Measurements from ENCODE around the gene PHKA2.

Gene PHKA2

DNA sequence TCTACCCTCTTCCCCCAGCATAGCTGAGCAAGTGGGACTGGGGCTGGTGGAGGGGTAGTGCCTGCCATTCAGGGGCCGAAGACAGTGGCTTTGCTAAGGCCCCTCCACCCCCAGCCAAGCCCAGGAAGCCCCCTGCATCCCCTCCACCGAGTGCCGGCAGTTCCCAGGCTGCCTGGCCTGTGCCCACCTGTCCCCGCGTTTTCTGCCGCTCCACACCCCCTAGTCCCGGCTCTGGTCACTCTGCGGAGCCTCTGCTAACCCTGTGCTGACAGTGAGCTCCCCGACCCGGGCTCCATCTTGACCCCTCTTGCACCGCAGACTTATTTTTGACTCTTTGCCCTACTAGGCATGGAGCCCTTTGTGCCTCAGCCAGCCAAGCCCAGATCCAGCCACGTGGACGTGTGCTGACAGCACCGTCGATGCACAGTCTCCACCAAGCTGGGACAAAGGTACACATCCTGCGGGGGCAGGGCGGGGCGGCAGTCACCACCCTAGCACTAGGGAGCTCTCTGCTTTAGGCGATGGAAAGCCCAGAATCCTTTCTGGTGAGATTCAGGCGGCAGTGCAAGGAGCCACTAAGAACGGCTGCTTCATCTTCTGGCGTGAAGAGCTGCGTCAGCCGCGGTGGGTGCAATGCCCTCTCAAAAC, 96.6 kb downstream of the PHKA2 start:
- DNase-seq: no peak

DNA sequence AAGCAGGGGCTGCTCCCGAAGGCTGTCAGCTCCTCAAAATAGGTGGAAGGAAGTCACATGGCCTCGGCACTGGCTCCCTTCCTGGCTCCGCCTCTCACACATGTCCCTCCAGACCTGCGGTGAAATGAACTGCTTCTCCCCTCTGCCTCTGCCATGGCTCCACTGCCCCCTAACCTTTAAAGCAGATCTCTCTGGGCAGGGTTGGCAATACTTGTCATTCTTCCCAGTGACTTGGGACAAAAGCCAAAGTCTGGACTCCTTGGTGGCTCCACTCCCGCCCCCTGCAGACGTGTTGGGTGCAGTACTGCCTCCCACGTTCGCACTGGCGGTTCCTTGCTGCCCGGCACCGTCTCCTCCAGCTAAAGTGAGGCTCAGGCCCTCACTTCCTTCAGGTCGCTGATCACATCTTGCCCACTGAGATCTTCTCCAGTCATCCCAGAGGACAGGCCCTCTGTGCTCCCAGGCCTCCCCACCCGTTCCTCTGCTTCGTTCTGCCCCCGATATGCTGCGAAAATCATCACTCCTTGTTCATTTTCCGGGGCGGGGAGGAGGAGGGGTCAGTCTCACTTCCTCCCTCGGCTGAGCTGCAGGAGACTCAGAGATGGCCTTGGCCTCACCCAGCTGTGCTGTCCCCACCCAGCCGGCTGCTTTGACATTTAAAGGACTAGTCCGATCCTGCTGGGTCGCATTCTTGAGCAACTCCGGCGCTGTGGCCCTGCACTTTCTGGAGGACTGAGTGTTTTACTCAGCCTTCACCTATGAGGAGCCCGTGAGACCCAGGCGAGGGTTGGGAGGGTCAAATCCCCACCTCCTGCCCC, 97.4 kb downstream of the PHKA2 start:
- no peak for DNase-seq

DNA sequence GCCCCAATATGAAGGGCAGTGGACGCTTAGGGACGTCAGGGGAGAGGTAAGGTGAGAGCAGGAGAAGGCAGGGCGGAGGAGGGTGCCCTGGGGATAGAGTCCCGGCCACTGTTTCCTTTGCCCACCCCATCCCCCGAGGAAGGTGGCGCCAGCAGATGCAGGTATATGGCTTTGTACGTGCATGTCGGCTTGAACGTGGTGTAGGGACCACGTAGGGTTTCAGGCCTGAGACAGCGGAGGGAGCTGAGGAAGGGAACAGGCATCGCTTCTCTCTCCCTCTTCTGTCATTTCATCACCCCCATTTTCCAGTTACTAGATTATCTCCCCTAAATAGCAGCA, 97.9 kb downstream of the PHKA2 start:
- DNase-seq: no peak

GRCh38 chrX:18885328-18886004, 98.4 kb downstream of the PHKA2 start:
- DNase-seq: no peak

DNA sequence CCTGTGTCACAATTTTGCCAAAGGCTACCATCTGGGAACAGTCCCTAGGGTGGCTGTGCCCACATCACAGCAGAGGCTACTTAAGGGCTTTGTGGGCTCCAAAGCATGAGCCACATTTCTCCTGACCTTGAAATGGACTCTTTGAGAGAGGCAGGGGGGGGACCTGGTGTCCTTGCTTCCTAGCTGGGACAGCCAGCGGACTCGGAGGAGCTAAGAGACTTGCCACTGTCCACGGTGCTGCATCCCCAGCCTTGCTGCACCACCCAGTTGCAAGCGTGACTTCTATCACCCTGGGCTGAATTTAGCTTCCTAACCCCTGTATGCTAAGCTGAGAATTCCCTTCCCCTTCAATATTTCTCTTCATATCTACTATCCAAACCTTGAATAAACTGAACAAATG, 99.0 kb downstream of the PHKA2 start:
- DNase-seq: no peak

DNA sequence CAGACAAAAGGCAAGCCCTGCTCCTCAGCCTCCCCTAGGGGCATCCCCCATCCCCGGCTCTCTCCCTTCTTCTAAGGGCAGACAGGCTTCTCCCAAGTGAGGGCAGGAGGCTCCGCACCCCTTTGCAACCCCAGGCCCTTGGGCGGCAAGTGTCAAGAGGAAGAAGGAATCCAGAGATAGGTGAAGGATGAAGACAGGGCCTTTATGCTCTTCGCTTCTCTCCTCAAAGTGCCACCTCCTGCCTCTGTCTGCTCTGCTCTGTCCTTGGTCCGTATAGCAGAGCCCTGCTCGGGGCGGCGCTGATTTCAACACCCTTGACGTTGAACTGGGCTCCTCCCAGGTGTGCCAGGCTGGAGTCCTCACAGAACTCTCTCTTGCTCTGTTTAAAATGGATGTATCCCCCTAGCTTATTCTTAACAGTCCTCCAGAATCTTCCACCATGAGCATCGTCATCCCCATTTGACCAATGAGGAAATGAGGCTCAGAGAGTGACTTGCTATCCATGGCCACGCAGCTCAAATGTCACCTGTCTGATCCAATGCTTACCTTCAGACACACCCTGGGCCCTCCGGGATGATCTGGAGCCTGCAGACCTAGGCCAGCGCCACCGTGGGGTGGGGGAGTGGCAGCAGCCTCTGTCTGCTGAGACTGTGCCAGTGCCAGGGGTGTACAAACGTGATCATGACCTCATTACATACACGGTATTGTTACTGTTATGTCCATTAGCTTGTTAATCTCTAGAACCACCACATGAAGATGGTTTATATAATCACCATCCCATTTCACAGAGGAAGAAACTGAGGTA, 99.8 kb downstream of the PHKA2 start:
- DNase-seq: no peak

DNA sequence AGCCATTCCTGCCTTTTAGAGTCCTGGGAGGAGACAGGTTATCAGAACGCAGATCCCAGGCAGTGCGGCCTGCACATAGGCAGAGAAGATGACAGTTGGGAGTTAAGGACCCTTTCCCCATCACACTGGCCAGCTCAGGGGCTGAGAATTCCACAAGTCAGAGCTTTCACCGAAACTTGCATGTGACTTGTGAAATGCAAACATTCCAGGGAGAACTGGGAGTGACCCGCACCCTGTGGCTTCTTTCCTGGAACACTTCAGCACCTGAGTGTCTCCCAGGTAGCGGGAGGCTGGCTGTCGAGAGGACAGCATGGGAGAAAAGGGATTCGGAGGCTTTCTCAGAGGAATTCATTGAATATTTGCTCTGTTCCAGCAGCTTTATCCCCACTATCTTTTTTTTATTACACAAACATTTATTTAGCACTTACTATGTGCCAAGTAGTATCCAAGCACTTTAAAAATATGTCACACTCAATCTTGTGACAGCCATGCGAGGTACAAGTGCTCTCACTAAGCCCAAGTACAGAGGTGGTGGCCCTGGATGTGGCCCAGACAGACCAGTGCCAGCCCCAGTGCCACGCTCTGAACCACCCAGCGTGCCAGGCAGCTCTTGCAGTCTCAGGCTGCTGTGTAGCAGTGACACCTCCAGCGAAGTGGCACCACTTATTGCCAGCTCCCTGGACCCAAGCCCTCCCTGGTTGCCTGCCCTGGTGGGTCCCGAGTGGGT, 100.5 kb downstream of the PHKA2 start:
- DNase-seq: no peak

DNA sequence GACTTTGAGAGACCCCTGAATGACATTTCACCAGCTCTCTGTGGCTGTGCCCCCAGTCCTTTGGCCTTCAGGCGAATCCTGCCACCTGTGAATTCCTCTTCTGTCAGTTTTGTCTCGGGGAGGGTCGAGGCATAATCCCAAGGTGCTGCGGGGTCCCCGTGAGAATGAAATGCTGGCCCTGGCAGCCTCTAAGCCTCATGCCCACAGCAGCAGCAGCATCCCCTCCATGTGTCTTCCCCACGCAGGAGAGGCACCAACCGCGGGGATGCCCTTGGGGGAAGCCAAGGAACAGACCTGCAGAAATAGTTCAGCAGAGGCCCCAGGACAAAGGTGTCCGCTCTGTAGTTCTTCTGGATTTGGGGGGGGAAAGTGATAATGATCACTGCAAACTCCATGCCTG, 104.8 kb downstream of the PHKA2 start:
- no peak for DNase-seq

DNA sequence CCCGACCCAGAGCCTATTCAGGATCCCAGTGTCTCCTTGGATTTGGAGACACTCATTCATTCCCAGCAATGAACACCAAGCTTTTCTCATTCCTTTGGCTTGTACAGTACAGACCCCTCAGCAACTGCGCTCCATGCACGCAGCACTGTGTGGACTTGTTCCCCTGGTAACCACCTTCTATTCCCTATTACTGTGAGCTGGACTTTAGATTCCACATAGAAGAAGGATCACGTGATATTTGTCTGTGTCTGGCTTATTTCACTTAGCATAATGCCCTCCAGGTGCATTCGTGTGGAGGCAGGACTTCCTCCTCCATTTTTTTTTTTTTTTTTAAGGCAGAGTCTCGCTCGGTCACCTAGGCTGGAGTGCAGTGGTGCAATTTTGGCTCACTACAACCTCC, 106.4 kb downstream of the PHKA2 start:
- no peak for DNase-seq

- DNase-seq: no peak
Measured at GRCh38 chrX:18875256-18875878, 108.5 kb downstream of the PHKA2 start.

- DNase-seq: no peak
Measured at GRCh38 chrX:18874560-18875255, 109.2 kb downstream of the PHKA2 start.

GRCh38 chrX:18873836-18874235, 110.1 kb downstream of the PHKA2 start:
- no peak for DNase-seq

GRCh38 chrX:18873189-18873791, 110.6 kb downstream of the PHKA2 start:
- DNase-seq: no peak

- no peak for DNase-seq
Measured at GRCh38 chrX:18872621-18873020, 111.3 kb downstream of the PHKA2 start.

DNA sequence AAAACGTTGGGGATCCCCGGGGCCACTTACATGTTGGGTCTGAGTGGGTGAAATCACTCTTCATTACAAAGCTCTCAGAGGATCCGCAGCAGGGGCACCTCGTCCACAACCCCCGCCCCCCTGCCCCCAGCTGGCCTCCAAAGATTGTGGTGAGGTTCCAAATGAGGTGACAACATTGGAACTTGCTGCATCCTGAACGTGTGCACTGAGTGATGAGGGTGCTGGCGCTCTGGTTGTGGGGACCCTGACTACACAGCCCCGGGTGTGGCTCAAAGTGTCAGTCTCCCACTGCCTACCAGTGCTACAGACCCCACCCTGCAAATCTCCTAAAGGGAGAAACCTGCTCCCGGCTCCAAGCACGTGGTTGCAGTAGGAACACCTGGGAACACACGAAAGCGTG, 111.9 kb downstream of the PHKA2 start:
- no peak for DNase-seq

DNA sequence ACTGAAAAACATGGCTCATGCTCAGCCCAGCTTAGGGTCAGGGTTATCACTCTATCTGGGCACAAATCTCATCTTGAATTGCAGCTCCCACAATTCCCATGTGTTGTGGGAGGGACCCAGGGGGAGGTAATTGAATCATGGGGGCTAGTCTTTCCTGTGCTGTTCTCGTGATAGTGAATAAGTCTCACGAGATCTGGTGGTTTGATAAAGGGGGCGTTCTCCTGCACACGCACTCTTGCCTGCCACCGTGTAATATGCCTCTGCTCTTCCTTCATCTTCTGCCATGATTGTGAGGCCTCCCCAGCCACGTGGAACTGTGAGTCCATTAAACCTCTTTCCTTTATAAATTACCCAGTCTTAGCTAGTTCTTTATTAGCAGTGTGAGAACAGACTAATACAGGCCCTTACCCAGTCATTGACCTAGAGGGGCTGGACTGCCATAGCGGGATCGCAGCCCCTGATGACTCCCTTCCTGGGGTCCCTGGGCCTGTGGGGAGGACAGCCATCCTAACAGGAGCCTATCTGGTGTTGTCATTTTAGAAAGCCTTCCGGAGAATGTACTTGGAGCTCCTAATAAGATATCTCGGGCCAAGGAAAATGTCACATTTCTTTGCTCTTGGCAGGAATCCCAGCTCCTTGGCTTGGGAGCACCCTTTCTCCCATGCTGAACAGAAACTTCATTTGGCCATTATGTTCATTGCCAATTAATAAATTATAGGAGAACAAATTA, 112.6 kb downstream of the PHKA2 start:
- DNase-seq: no peak

- no peak for DNase-seq
Measured at GRCh38 chrX:18864390-18864920, 119.5 kb downstream of the PHKA2 start.

- DNase-seq: no peak
Measured at GRCh38 chrX:18861511-18861910, 122.4 kb downstream of the PHKA2 start.

GRCh38 chrX:18856645-18856997, 127.3 kb downstream of the PHKA2 start:
- no peak for DNase-seq
